GM21381 (cell line): ENCODE measurements around the gene NUTM1.
"Not testable (repeated sequence)": the region's sequence is repeated elsewhere in the genome, so short reads cannot be mapped to it uniquely, and the experiment has no call there.

Experiments used
- ATAC-seq: cut with Tn5 transposase; IDR thresholded peaks from one replicate; pipeline ENCODE4 v1.9.1; 2021; ENCODE audit warnings: mild to moderate bottlenecking, moderate library complexity; ENCODE audit not compliant: unreplicated experiment

Gene NUTM1

GRCh38 chr15:34364041-34364440 is 20.9 kb downstream of the NUTM1 start:
- ATAC-seq: no peak

GRCh38 chr15:34365091-34365825 is 22.1 kb downstream of the NUTM1 start:
- ATAC-seq: no peak

GRCh38 chr15:34365836-34366235 is 22.7 kb downstream of the NUTM1 start:
- no peak for ATAC-seq

GRCh38 chr15:34366271-34367065 is 23.4 kb downstream of the NUTM1 start:
- ATAC-seq: no peak

- peak; percentile 75 for ATAC-seq
Measured at GRCh38 chr15:34367101-34368081, 24.3 kb downstream of the NUTM1 start, which contains the start of gene LPCAT4. Gene LPCAT4 (minus strand): TSS chr15:34367196. CDS start chr15:34367100, 96 bp downstream.

- no peak for ATAC-seq
Measured at GRCh38 chr15:34370129-34370528, 27.0 kb downstream of the NUTM1 start.

GRCh38 chr15:34370643-34371042 is 27.5 kb downstream of the NUTM1 start:
- no peak for ATAC-seq

GRCh38 chr15:34373951-34374350 is 30.8 kb downstream of the NUTM1 start:
- no peak for ATAC-seq

- no peak for ATAC-seq
Measured at GRCh38 chr15:34374816-34375215, 31.7 kb downstream of the NUTM1 start.

GRCh38 chr15:34375541-34375940 is 32.4 kb downstream of the NUTM1 start:
- ATAC-seq: not testable (repeated sequence)

- no peak for ATAC-seq
Measured at GRCh38 chr15:34376856-34377255, 33.7 kb downstream of the NUTM1 start.

GRCh38 chr15:34380491-34380890 is 37.4 kb downstream of the NUTM1 start:
- ATAC-seq: not testable (repeated sequence)

- ATAC-seq: not testable (repeated sequence)
Measured at GRCh38 chr15:34381829-34382521, 38.9 kb downstream of the NUTM1 start.

GRCh38 chr15:34389594-34390086 is 46.5 kb downstream of the NUTM1 start:
- not testable (repeated sequence) for ATAC-seq

- ATAC-seq: not testable (repeated sequence)
Measured at GRCh38 chr15:34392981-34393380, 49.9 kb downstream of the NUTM1 start.

GRCh38 chr15:34397637-34398259 is 54.6 kb downstream of the NUTM1 start:
- ATAC-seq: not testable (repeated sequence)

GRCh38 chr15:34403160-34403598 is 60.1 kb downstream of the NUTM1 start:
- ATAC-seq: peak; percentile 53

- ATAC-seq: not testable (repeated sequence)
Measured at GRCh38 chr15:34403899-34404298, 60.8 kb downstream of the NUTM1 start.
